IMR-90 (cell line): ENCODE results near the gene BNIP2.

ENCODE experiments used
- BHLHE40 ChIP-seq: fragments of 150-350 bp; IDR thresholded peaks from 2 replicates; pipeline ENCODE4 v1.6.1; 2016; ENCODE audit warnings: mild to moderate bottlenecking, low read depth, low read length
- CEBPB ChIP-seq: IDR thresholded peaks from 2 replicates; pipeline ENCODE4 v1.6.1; 2012; ENCODE audit warnings: low read depth, low read length, improper control_type of control experiment
- CHD1 ChIP-seq: IDR thresholded peaks from 2 replicates; pipeline ENCODE4 v1.6.1; 2012; ENCODE audit warnings: low read depth, low read length, improper control_type of control experiment
- FOS ChIP-seq: fragments of 150-350 bp; IDR thresholded peaks from 2 replicates; pipeline ENCODE4 v1.6.1; 2016; ENCODE audit warnings: low read depth, low read length
- MAFK ChIP-seq: IDR thresholded peaks from 2 replicates; pipeline ENCODE4 v1.6.1; 2012; ENCODE audit warnings: low read depth, low read length, improper control_type of control experiment
- MXI1 ChIP-seq: IDR thresholded peaks from 2 replicates; pipeline ENCODE4 v1.6.1; 2012; ENCODE audit warnings: low read depth, mild to moderate bottlenecking, low read length, moderate library complexity, borderline replicate concordance
- NFE2L2 ChIP-seq: fragments of 150-350 bp; IDR thresholded peaks from 2 replicates; pipeline ENCODE4 v1.6.1; 2016; ENCODE audit warnings: low read depth, mild to moderate bottlenecking, low read length
- POLR2A ChIP-seq: IDR thresholded peaks from 2 replicates; pipeline ENCODE4 v1.6.1; 2012; ENCODE audit warnings: mild to moderate bottlenecking, low read depth, low read length
- RAD21 ChIP-seq: IDR thresholded peaks from 2 replicates; pipeline ENCODE4 v1.6.1; 2012; ENCODE audit warnings: low read length, improper control_type of control experiment
- RCOR1 ChIP-seq: IDR thresholded peaks from 2 replicates; pipeline ENCODE4 v1.6.1; 2012; ENCODE audit warnings: mild to moderate bottlenecking, low read length, improper control_type of control experiment; ENCODE audit not compliant: insufficient replicate concordance
- RFX5 ChIP-seq: IDR thresholded peaks from 2 replicates; pipeline ENCODE4 v1.8.0; 2012; ENCODE audit warnings: low read depth, mild to moderate bottlenecking, low read length, moderate library complexity
- SMC3 ChIP-seq: fragments of 150-350 bp; IDR thresholded peaks from 2 replicates; pipeline ENCODE4 v1.6.1; 2016; ENCODE audit warnings: low read depth, mild to moderate bottlenecking, antibody characterized with exemption, low read length, moderate library complexity
- TF ChIP-seq, protein P1 (sequence below): conservative IDR thresholded peaks from 2 replicates; pipeline ENCODE4 v1.5.1; 2012; ENCODE audit warnings: mild to moderate bottlenecking, low read depth, low read length, improper control_type of control experiment
- TF ChIP-seq, protein P2 (sequence below): fragments of 150-350 bp; IDR thresholded peaks from 2 replicates; pipeline ENCODE4 v1.6.1; 2017; ENCODE audit warnings: mild to moderate bottlenecking, antibody characterized with exemption, low read length, low read depth

DNA sequence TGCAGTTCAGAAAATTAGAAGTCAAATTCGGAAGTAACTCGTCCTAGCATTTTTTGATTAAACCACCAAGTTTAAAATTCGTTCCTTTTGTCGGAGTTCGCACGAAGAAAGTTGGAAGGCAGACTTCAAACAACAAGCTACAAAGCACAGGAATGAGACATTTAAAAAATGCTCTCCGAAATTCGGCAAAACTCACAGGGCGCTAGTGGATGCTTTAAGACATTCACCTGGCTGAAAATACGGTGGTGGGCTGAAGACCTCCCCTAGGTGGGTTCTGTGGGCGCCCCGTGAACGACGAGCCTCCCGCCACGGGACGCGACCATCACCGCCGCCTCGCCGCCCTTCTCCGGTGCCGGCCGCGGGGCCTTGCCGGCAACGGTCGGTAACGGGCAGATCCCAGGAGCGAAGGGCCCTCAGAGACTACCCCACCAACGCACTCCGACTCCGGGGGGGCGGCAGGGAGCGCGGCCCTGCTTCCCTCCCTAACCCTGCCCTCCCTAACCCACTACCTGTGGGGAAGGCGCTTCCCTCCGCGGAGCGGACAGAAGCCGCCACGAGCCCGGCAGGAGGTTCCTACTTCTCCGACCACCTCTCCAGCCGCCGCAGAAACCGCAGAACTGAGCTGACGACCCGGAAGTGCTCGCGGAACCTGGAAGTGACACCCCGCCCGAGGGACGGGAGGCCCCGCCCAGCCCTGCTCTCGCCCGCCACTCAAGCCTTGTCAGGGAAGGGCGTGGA, 32.1 kb downstream of the BNIP2 start, which contains the start of gene GTF2A2:
- TF ChIP-seq POLR2A: peak; percentile 88
- TF ChIP-seq, protein P1, sequence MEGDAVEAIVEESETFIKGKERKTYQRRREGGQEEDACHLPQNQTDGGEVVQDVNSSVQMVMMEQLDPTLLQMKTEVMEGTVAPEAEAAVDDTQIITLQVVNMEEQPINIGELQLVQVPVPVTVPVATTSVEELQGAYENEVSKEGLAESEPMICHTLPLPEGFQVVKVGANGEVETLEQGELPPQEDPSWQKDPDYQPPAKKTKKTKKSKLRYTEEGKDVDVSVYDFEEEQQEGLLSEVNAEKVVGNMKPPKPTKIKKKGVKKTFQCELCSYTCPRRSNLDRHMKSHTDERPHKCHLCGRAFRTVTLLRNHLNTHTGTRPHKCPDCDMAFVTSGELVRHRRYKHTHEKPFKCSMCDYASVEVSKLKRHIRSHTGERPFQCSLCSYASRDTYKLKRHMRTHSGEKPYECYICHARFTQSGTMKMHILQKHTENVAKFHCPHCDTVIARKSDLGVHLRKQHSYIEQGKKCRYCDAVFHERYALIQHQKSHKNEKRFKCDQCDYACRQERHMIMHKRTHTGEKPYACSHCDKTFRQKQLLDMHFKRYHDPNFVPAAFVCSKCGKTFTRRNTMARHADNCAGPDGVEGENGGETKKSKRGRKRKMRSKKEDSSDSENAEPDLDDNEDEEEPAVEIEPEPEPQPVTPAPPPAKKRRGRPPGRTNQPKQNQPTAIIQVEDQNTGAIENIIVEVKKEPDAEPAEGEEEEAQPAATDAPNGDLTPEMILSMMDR: no peak
- TF ChIP-seq CHD1: no peak
- no peak for TF ChIP-seq FOS
- no peak for TF ChIP-seq RFX5
- TF ChIP-seq BHLHE40: no peak
- TF ChIP-seq SMC3: no peak
- no peak for TF ChIP-seq RAD21
- TF ChIP-seq CEBPB: no peak
- no peak; the same call in 1 of the 2 replicates for TF ChIP-seq MXI1
- TF ChIP-seq, protein P2, sequence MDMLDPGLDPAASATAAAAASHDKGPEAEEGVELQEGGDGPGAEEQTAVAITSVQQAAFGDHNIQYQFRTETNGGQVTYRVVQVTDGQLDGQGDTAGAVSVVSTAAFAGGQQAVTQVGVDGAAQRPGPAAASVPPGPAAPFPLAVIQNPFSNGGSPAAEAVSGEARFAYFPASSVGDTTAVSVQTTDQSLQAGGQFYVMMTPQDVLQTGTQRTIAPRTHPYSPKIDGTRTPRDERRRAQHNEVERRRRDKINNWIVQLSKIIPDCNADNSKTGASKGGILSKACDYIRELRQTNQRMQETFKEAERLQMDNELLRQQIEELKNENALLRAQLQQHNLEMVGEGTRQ: no peak
- TF ChIP-seq RCOR1: no peak
- no peak for TF ChIP-seq MAFK
- TF ChIP-seq NFE2L2: no peak
